Muscle of leg (tissue), 11 donors: Measurements from ENCODE around the gene GFI1B. TPM values are rescaled to one million over a fixed set of nuclear protein-coding genes. Genes with fewer than 3 reads are reported as not detected.

Source experiments
- DNase-seq: peaks from one replicate; pipeline ENCODE4 v3.0.0; 2013
- H3K27ac ChIP-seq: one replicate; pipeline ENCODE4 v1.5.1; 2013; ENCODE audit warnings: mild to moderate bottlenecking, low read length, control low read depth
- H3K27me3 ChIP-seq: one replicate; pipeline ENCODE4 v1.6.1; 2013; ENCODE audit warnings: low read length; ENCODE audit not compliant: control insufficient read depth, insufficient read depth
- H3K36me3 ChIP-seq: one replicate; pipeline ENCODE4 v1.6.1; 2013; ENCODE audit warnings: low read length; ENCODE audit not compliant: control insufficient read depth, insufficient read depth
- H3K4me1 ChIP-seq: one replicate; pipeline ENCODE4 v1.6.1; 2013; ENCODE audit warnings: low read length; ENCODE audit not compliant: control insufficient read depth, insufficient read depth
- H3K4me3 ChIP-seq: one replicate; pipeline ENCODE4 v1.5.1; 2013; ENCODE audit warnings: low read length, control low read depth
- H3K9me3 ChIP-seq: replicated peaks from 2 replicates; pipeline ENCODE4 v1.6.1; 2013; ENCODE audit warnings: low read depth, low read length; ENCODE audit not compliant: control insufficient read depth
- WGBS: methylation state at CpG from one replicate; pipeline ENCODE4 v1.1.5; 2013; ENCODE audit warnings: missing lambda C conversion rate; ENCODE audit not compliant: insufficient coverage; 5-methylcytosine and 5-hydroxymethylcytosine counted together
- polyA plus RNA-seq, 8 donors: library from polyadenylated mRNA; unstranded; fragments of 120-200 nt; gene quantifications; one replicate each; pipeline versions ENCODE4 v1.2.1 to v1.2.3, GENCODE V29; 2013; ENCODE audit warnings: inconsistent platforms in 1 of 8, low replicate concordance in 1 of 8; ENCODE audit not compliant: insufficient read length in 8 of 8, insufficient read depth in 1 of 8
- total RNA-seq: library from RNA; stranded (reverse); fragments of 120-200 nt; gene quantifications from one replicate; pipeline ENCODE4 v1.2.4, GENCODE V29; 2013

The GFI1B gene
- total and polyA plus RNA-seq, 9 donors, result 0.13 to 1.1 (median 0.63) TPM

- H3K36me3 ChIP-seq, result no peaks in the 10 kb centered on the region
- H3K4me3 ChIP-seq, result no peak overlapping the region
- no peak overlapping the region for H3K27ac ChIP-seq
- 84% methylated on average over 14 of the region's 18 CpGs for WGBS
- H3K27me3 ChIP-seq, result peaks cover 37% of the 10 kb centered on the region
- peaks cover 15% of the 10 kb centered on the region for H3K4me1 ChIP-seq
- no peak for DNase-seq
- no peaks in the 10 kb centered on the region for H3K9me3 ChIP-seq
These were observed 20.5 kb downstream of the GFI1B start for GRCh38 chr9:132998831-132999635.

GRCh38 chr9:133002147-133003070 lies 23.9 kb downstream of the GFI1B start:
- Histone ChIP-seq H3K36me3 (no peaks in the 10 kb centered on the region), H3K9me3 (no peaks in the 10 kb centered on the region), H3K4me3 (no peak overlapping the region), H3K4me1 (peaks cover 15% of the 10 kb centered on the region), H3K27me3 (peaks cover 21% of the 10 kb centered on the region), H3K27ac (no peak overlapping the region)
- DNase-seq, result no peak
- WGBS, result 34% methylated on average over 7 of the region's 13 CpGs

GRCh38 chr9:133003071-133003461 lies 24.6 kb downstream of the GFI1B start:
- 31% methylated on average over 13 of the region's 13 CpGs for WGBS
- H3K9me3 ChIP-seq, result no peaks in the 10 kb centered on the region
- no peak for DNase-seq
- peaks cover 15% of the 10 kb centered on the region for H3K4me1 ChIP-seq
- no peaks in the 10 kb centered on the region for H3K36me3 ChIP-seq
- no peak overlapping the region for H3K27ac ChIP-seq
- no peak overlapping the region for H3K4me3 ChIP-seq
- H3K27me3 ChIP-seq, result peaks cover 24% of the 10 kb centered on the region

- Histone ChIP-seq H3K27me3 (peaks cover 23% of the 10 kb centered on the region), H3K4me1 (peaks cover 15% of the 10 kb centered on the region), H3K36me3 (no peaks in the 10 kb centered on the region), H3K4me3 (no peak overlapping the region), H3K9me3 (no peaks in the 10 kb centered on the region), H3K27ac (no peak overlapping the region)
- no peak for DNase-seq
- 23% methylated on average over 9 of the region's 9 CpGs for WGBS
These were observed 25.2 kb downstream of the GFI1B start for GRCh38 chr9:133003671-133004090.

DNA sequence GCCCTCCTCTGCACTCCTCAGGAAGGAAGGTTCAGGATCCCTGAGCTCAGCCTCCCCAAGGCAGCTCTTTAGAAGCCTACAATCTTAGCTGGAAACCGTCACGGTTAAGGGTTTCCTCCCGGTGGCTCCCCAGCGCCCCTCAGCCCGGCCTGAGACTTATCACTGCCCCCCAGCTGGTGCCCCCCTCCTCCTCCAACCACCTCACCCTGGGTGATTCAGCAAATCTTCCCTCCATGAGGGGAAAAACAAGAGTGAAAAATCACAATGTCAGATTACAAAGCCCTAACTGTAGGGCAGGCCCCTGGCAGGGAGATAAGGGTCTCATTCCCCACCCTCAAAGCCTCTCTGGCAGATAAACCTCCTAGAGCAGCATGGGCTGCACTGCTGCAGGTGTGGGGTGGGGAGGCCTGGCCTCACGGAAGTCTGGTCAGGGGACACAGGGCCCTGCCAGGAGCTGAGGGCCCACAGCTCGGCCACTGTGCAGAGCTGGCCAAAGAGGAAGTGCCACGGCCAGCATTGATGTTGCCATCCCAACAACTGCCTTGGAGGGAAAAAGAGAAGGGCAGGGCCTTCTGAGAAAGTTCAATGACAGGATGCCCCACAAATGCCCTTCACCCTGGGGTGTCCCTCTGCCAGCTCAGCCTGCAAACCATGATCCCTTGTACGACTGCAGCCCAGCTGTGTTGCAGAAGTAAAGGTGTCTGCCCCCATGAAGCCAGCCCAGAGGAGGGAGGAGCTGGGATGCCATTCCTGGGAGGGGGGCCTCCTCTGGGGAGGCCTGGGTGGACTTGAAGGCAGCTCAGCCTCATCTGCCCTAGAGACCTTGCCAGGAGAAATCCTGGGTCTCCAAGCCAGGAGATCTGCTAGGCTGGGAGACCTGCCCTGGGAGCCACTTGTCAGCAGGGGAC lies 25.9 kb downstream of the GFI1B start:
- 38% methylated on average over 4 of the region's 9 CpGs for WGBS
- Histone ChIP-seq H3K4me1 (peaks cover 15% of the 10 kb centered on the region), H3K27me3 (peaks cover 21% of the 10 kb centered on the region)

GRCh38 chr9:133004999-133005760 lies 26.7 kb downstream of the GFI1B start:
- no peak for DNase-seq
- H3K36me3 ChIP-seq, result no peaks in the 10 kb centered on the region
- H3K4me1 ChIP-seq, result peaks cover 15% of the 10 kb centered on the region
- H3K27ac ChIP-seq, result no peak overlapping the region
- peaks cover 20% of the 10 kb centered on the region for H3K27me3 ChIP-seq
- H3K4me3 ChIP-seq, result no peak overlapping the region
- WGBS, result 88% methylated on average over 9 of the region's 14 CpGs
- no peaks in the 10 kb centered on the region for H3K9me3 ChIP-seq

More for the DNA sequence above, 25.9 kb downstream of the GFI1B start:
- Histone ChIP-seq H3K36me3 (no peaks in the 10 kb centered on the region), H3K9me3 (no peaks in the 10 kb centered on the region), H3K27ac (no peak overlapping the region), H3K4me3 (no peak overlapping the region)
- DNase-seq, result no peak

DNA sequence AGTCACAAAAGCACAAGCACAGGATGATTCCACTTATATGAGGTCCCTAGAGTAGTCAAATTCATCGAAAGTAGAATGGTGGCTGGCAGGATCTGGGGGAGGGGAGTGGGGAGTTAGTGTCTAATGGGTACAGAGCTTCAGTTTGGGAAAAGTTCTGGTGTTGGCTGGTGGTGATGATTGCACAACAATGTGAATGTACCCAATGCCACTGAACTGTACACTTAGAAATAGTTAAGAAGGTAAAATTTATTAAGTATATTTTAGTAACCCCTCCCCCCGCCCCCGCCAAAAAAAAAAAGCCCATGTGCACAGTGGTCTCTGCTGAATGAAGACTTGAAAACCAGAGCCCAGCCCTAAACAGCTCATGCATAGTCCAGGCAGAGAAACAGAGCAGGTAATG lies 27.5 kb downstream of the GFI1B start:
- peaks cover 15% of the 10 kb centered on the region for H3K4me1 ChIP-seq
- H3K4me3 ChIP-seq, result no peak overlapping the region
- DNase-seq, result no peak
- 100% methylated on average over 1 of the region's 3 CpGs for WGBS
- H3K27ac ChIP-seq, result no peak overlapping the region
- H3K27me3 ChIP-seq, result peaks cover 15% of the 10 kb centered on the region
- no peaks in the 10 kb centered on the region for H3K9me3 ChIP-seq
- no peaks in the 10 kb centered on the region for H3K36me3 ChIP-seq

- H3K27me3 ChIP-seq, result peaks cover 15% of the 10 kb centered on the region
- WGBS, result 80% methylated on average over 5 of the region's 5 CpGs
- no peak overlapping the region for H3K27ac ChIP-seq
- DNase-seq, result no peak
- H3K4me3 ChIP-seq, result no peak overlapping the region
- H3K36me3 ChIP-seq, result no peaks in the 10 kb centered on the region
- no peaks in the 10 kb centered on the region for H3K9me3 ChIP-seq
- H3K4me1 ChIP-seq, result peaks cover 15% of the 10 kb centered on the region
These were observed 28.3 kb downstream of the GFI1B start for GRCh38 chr9:133006731-133007352.

DNA sequence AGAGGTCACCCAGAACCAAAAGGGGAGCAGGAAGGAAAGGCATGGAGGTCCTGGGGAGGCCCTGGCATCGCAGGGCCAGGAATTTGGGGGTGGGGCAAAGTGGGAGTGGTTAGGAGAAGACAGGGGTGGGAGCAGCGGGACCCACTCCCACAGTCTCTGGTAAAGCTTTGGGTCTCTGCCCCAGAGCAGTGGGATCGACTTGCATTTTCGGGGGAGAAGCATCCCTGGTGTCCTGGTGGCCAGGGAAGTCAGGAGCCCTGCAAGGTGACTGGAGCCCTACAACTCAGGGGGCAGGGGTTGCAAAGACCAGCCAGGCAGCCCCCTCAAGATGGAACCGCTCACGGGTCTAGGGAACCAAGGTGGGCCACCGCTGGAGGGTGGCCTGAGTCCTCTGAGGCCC lies 29.9 kb downstream of the GFI1B start:
- Histone ChIP-seq H3K36me3 (no peaks in the 10 kb centered on the region), H3K9me3 (no peaks in the 10 kb centered on the region), H3K4me3 (no peak overlapping the region), H3K4me1 (peaks cover 6% of the 10 kb centered on the region), H3K27ac (no peak overlapping the region), H3K27me3 (peaks cover 8% of the 10 kb centered on the region)
- DNase-seq, result no peak
- WGBS, result 76% methylated on average over 6 of the region's 7 CpGs
